HEK293 (cell line): ENCODE results near the gene GNPTG.

Source experiments
- CTCF ChIA-PET: fragments of 350-600 bp; formaldehyde crosslinking; extraction: SDS; loops from one replicate; lab custom pipeline; 2021; ENCODE audit warnings: antibody characterized with exemption; lab: Yijun Ruan, JAX
- POLR2A ChIA-PET: fragments of 300-600 bp; formaldehyde crosslinking; extraction: SDS; loops from one replicate; lab custom pipeline; 2020; ENCODE audit warnings: antibody characterized with exemption, inconsistent platforms; lab: Yijun Ruan, JAX
- H3K27ac ChIP-seq: fragments of 200-500 bp; sonication (Bioruptor generic); 2 replicates; pipeline ENCODE4 v1.5.1; 2014; ENCODE audit warnings: low read depth, low read length, control low read depth, inconsistent platforms; ENCODE audit errors: extremely low read depth
- H3K36me3 ChIP-seq, 2 experiments: fragments of 200-500 bp in 1 of 2; sonication (Bioruptor generic) in 1 of 2; 1 replicate in 1 of 2; 2 replicates in 1 of 2; pipeline ENCODE4 v1.5.1; 2014 to 2017; ENCODE audit warnings: inconsistent platforms in 2 of 2, low read length in 2 of 2; ENCODE audit not compliant: control insufficient read depth in 2 of 2, insufficient read depth in 1 of 2
- H3K4me1 ChIP-seq: fragments of 200-500 bp; sonication (Bioruptor generic); 2 replicates; pipeline ENCODE4 v1.5.1; 2014; ENCODE audit warnings: mild to moderate bottlenecking, low read length, inconsistent platforms; ENCODE audit not compliant: control insufficient read depth, insufficient read depth
- H3K4me3 ChIP-seq: 2 replicates; pipeline ENCODE4 v1.5.1; 2011; ENCODE audit warnings: low read depth, mild to moderate bottlenecking, control low read depth, low read length, moderate library complexity
- H3K9me3 ChIP-seq: fragments of 200-500 bp; sonication (Bioruptor generic); 2 replicates; pipeline ENCODE4 v1.5.1; 2014; ENCODE audit warnings: low read depth, low read length, inconsistent platforms; ENCODE audit not compliant: control insufficient read depth, insufficient read depth
- KLF16 ChIP-seq: fragments of 450-650 bp; formaldehyde crosslinking; IDR thresholded peaks from 2 replicates; pipeline ENCODE4 v1.5.1; 2017; ENCODE audit warnings: missing biosample characterization, missing genetic modification characterization
- KLF8 ChIP-seq: fragments of 450-650 bp; formaldehyde crosslinking; IDR thresholded peaks from 2 replicates; pipeline ENCODE4 v1.5.1; 2016; ENCODE audit warnings: missing biosample characterization, missing genetic modification characterization
- PRDM10 ChIP-seq: fragments of 450-650 bp; formaldehyde crosslinking; IDR thresholded peaks from 2 replicates; pipeline ENCODE4 v1.5.1; 2016; ENCODE audit warnings: missing biosample characterization, missing genetic modification characterization
- SP3 ChIP-seq: fragments of 450-650 bp; formaldehyde crosslinking; IDR thresholded peaks from 2 replicates; pipeline ENCODE4 v1.5.1; 2016; ENCODE audit warnings: missing biosample characterization, missing genetic modification characterization
- ZIC2 ChIP-seq: fragments of 450-650 bp; formaldehyde crosslinking; IDR thresholded peaks from 2 replicates; pipeline ENCODE4 v1.5.1; 2016; ENCODE audit warnings: missing biosample characterization, missing genetic modification characterization
- ZNF16 ChIP-seq: fragments of 450-650 bp; formaldehyde crosslinking; IDR thresholded peaks from 2 replicates; pipeline ENCODE4 v1.5.1; 2016; ENCODE audit warnings: low read depth, missing biosample characterization, missing genetic modification characterization
- ZNF18 ChIP-seq: fragments of 450-650 bp; formaldehyde crosslinking; IDR thresholded peaks from 2 replicates; pipeline ENCODE4 v1.5.1; 2016; ENCODE audit warnings: missing biosample characterization, missing genetic modification characterization
- ZNF184 ChIP-seq: fragments of 450-650 bp; IDR thresholded peaks from 2 replicates; pipeline ENCODE4 v1.5.1; 2018; ENCODE audit warnings: missing biosample characterization, mild to moderate bottlenecking, missing genetic modification characterization
- ZNF214 ChIP-seq: fragments of 450-650 bp; formaldehyde crosslinking; IDR thresholded peaks from 2 replicates; pipeline ENCODE4 v1.5.1; 2017; ENCODE audit warnings: missing biosample characterization, mild to moderate bottlenecking, missing genetic modification characterization, borderline replicate concordance
- ZNF239 ChIP-seq: fragments of 450-650 bp; formaldehyde crosslinking; IDR thresholded peaks from 2 replicates; pipeline ENCODE4 v1.5.1; 2016; ENCODE audit warnings: missing biosample characterization, missing genetic modification characterization
- ZNF302 ChIP-seq: fragments of 450-650 bp; formaldehyde crosslinking; IDR thresholded peaks from 2 replicates; pipeline ENCODE4 v1.5.1; 2016; ENCODE audit warnings: missing biosample characterization, missing genetic modification characterization, low read depth
- ZNF354C ChIP-seq: fragments of 450-650 bp; formaldehyde crosslinking; IDR thresholded peaks from 2 replicates; pipeline ENCODE4 v1.5.1; 2016; ENCODE audit warnings: missing biosample characterization, missing genetic modification characterization, low read depth, borderline replicate concordance
- ZNF366 ChIP-seq: fragments of 450-650 bp; formaldehyde crosslinking; conservative IDR thresholded peaks from 2 replicates; pipeline ENCODE4 v1.5.1; 2016; ENCODE audit warnings: missing biosample characterization, missing genetic modification characterization
- ZNF404 ChIP-seq: fragments of 450-650 bp; formaldehyde crosslinking; IDR thresholded peaks from 2 replicates; pipeline ENCODE4 v1.5.1; 2017; ENCODE audit warnings: missing biosample characterization, missing genetic modification characterization
- ZNF416 ChIP-seq: fragments of 450-650 bp; formaldehyde crosslinking; IDR thresholded peaks from 2 replicates; pipeline ENCODE4 v1.5.1; 2016; ENCODE audit warnings: missing biosample characterization, missing genetic modification characterization
- ZNF555 ChIP-seq: fragments of 450-650 bp; formaldehyde crosslinking; conservative IDR thresholded peaks from 2 replicates; pipeline ENCODE4 v1.5.1; 2017; ENCODE audit warnings: missing biosample characterization, mild to moderate bottlenecking, missing genetic modification characterization, inconsistent platforms
- ZNF600 ChIP-seq: fragments of 450-650 bp; formaldehyde crosslinking; IDR thresholded peaks from 2 replicates; pipeline ENCODE4 v1.5.1; 2016; ENCODE audit warnings: missing biosample characterization, missing genetic modification characterization
- ZNF629 ChIP-seq: fragments of 450-650 bp; formaldehyde crosslinking; IDR thresholded peaks from 2 replicates; pipeline ENCODE4 v1.5.1; 2017; ENCODE audit warnings: missing biosample characterization, missing genetic modification characterization
- ZNF664 ChIP-seq: fragments of 450-650 bp; formaldehyde crosslinking; IDR thresholded peaks from 2 replicates; pipeline ENCODE4 v1.5.1; 2016; ENCODE audit warnings: missing biosample characterization, missing genetic modification characterization
- ZSCAN30 ChIP-seq: fragments of 450-650 bp; IDR thresholded peaks from 2 replicates; pipeline ENCODE4 v1.5.1; 2018; ENCODE audit warnings: missing biosample characterization, mild to moderate bottlenecking, missing genetic modification characterization, moderate library complexity
- TF ChIP-seq, protein P1 (sequence below): fragments of 450-650 bp; formaldehyde crosslinking; IDR thresholded peaks from 2 replicates; pipeline ENCODE4 v1.5.1; 2017; ENCODE audit warnings: missing biosample characterization, missing genetic modification characterization
- TF ChIP-seq, protein P2 (sequence below): fragments of 450-650 bp; formaldehyde crosslinking; IDR thresholded peaks from 2 replicates; pipeline ENCODE4 v1.5.1; 2016; ENCODE audit warnings: missing biosample characterization, missing genetic modification characterization

Gene GNPTG

DNA sequence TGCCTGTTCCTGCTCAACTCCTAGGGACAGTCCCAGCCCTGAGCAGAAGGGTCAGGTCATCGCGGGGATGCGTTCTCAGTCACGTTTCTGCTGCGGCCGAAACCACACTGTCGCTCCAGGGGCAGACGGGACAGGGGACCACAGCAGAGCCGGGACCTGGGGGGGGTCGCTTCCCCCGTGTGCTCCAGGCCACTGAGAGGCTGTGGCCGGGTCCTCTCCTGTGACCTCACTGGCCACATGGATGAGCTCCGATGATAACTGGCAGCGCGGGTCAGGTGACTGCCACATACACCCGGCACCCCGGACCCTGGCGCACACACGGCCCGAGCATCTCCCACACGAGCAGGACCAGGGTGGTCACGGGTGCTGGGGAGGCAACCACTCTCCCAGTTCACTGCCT is 12.8 kb downstream of the GNPTG start:
- Histone ChIP-seq H3K36me3 (peaks cover 8 to 78% of the 10 kb centered on the region in 2 experiments; a peak in 2 of 3 replicates), H3K27ac (no peak overlapping the region), H3K9me3 (no peaks in the 10 kb centered on the region), H3K4me1 (no peaks in the 10 kb centered on the region), H3K4me3 (no peak overlapping the region)
- ChIA-PET POLR2A (interaction anchor here (1.0 to 2.5 kb wide), 2 partner anchors 15 to 43 kb away, joined by 3 to 14 read pairs; no protein-coding TSS in a partner anchor), CTCF (interaction anchor here (0.7 to 4.0 kb wide), 11 partner anchors 13 to 473 kb away, joined by 3 to 30 read pairs (median 3); partner anchors contain the start of gene UNKL)
- TF ChIP-seq ZSCAN30: no peak
- TF ChIP-seq ZNF629: no peak
- TF ChIP-seq ZNF214 (tag by site-specific recombination): no peak
- no peak for TF ChIP-seq ZNF18
- no peak for TF ChIP-seq PRDM10 (tag by site-specific recombination)
- no peak for TF ChIP-seq KLF16
- TF ChIP-seq ZNF416: no peak
- TF ChIP-seq ZNF184: no peak
- TF ChIP-seq, protein P1, sequence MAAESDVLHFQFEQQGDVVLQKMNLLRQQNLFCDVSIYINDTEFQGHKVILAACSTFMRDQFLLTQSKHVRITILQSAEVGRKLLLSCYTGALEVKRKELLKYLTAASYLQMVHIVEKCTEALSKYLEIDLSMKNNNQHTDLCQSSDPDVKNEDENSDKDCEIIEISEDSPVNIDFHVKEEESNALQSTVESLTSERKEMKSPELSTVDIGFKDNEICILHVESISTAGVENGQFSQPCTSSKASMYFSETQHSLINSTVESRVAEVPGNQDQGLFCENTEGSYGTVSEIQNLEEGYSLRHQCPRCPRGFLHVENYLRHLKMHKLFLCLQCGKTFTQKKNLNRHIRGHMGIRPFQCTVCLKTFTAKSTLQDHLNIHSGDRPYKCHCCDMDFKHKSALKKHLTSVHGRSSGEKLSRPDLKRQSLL (tag by site-specific recombination): no peak
- no peak for TF ChIP-seq ZNF555 (tag by site-specific recombination)
- no peak for TF ChIP-seq ZNF354C
- no peak for TF ChIP-seq ZNF239
- no peak for TF ChIP-seq ZNF16
- TF ChIP-seq ZNF302 (tag by site-specific recombination): no peak
- no peak for TF ChIP-seq ZNF404

GRCh38 chr16:1366060-1366711 is 14.5 kb downstream of the GNPTG start:
- Histone ChIP-seq H3K27ac (no peak overlapping the region), H3K36me3 (peaks cover 2 to 69% of the 10 kb centered on the region in 2 experiments; a peak in 2 of 3 replicates), H3K4me3 (no peak overlapping the region), H3K4me1 (no peaks in the 10 kb centered on the region), H3K9me3 (no peaks in the 10 kb centered on the region)
- POLR2A ChIA-PET: interaction anchor here (0.6 kb wide), 1 partner anchor 17 kb away, joined by 4 read pairs; no protein-coding TSS in a partner anchor
- CTCF ChIA-PET: interaction anchor here (4.0 kb wide), 1 partner anchor 12 kb away, joined by 30 read pairs; no protein-coding TSS in a partner anchor
- TF ChIP-seq KLF8 (tag by site-specific recombination) (no peak), SP3 (tag by site-specific recombination) (no peak), ZNF600 (tag by site-specific recombination) (peak; percentile 61; the same call in 1 of the 2 replicates), ZIC2 (tag by site-specific recombination) (peak; percentile 48), ZNF664 (tag by site-specific recombination) (no peak), ZNF366 (tag by site-specific recombination) (no peak)
- TF ChIP-seq, protein P2, sequence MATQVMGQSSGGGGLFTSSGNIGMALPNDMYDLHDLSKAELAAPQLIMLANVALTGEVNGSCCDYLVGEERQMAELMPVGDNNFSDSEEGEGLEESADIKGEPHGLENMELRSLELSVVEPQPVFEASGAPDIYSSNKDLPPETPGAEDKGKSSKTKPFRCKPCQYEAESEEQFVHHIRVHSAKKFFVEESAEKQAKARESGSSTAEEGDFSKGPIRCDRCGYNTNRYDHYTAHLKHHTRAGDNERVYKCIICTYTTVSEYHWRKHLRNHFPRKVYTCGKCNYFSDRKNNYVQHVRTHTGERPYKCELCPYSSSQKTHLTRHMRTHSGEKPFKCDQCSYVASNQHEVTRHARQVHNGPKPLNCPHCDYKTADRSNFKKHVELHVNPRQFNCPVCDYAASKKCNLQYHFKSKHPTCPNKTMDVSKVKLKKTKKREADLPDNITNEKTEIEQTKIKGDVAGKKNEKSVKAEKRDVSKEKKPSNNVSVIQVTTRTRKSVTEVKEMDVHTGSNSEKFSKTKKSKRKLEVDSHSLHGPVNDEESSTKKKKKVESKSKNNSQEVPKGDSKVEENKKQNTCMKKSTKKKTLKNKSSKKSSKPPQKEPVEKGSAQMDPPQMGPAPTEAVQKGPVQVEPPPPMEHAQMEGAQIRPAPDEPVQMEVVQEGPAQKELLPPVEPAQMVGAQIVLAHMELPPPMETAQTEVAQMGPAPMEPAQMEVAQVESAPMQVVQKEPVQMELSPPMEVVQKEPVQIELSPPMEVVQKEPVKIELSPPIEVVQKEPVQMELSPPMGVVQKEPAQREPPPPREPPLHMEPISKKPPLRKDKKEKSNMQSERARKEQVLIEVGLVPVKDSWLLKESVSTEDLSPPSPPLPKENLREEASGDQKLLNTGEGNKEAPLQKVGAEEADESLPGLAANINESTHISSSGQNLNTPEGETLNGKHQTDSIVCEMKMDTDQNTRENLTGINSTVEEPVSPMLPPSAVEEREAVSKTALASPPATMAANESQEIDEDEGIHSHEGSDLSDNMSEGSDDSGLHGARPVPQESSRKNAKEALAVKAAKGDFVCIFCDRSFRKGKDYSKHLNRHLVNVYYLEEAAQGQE (tag by site-specific recombination): no peak
